DMS153 treated with DMSO at 0.1 percent for 48 hours (cell line): ENCODE measurements around the gene PDE3B.
"Not testable (repeated sequence)": the region's sequence is repeated elsewhere in the genome, so short reads cannot be mapped to it uniquely, and the experiment has no call there.

Source experiments
- DNase-seq: peaks from one replicate; lab custom pipeline; 2025; ENCODE audit not compliant: unreplicated experiment; lab: John Stamatoyannopoulos, UW

The PDE3B gene

GRCh38 chr11:14643697-14644225 lies at the start of gene PDE3B:
TSS of gene PDE3B (plus strand) at chr11:14643804. CDS start at chr11:14644076, 272 bp downstream.
- DNase-seq = peak; percentile 66

- DNase-seq = not testable (repeated sequence)
Measured at GRCh38 chr11:14595261-14595660, 48.3 kb upstream of the PDE3B start.

- no peak for DNase-seq
Measured at GRCh38 chr11:14607713-14608112, 35.9 kb upstream of the PDE3B start.

GRCh38 chr11:14609902-14610301 lies 33.7 kb upstream of the PDE3B start:
- DNase-seq = no peak

- no peak for DNase-seq
Measured at GRCh38 chr11:14611939-14612338, 31.7 kb upstream of the PDE3B start.

GRCh38 chr11:14612694-14613093 lies 30.9 kb upstream of the PDE3B start:
- DNase-seq = no peak

GRCh38 chr11:14614091-14614622 lies 29.4 kb upstream of the PDE3B start:
- no peak for DNase-seq

GRCh38 chr11:14617241-14618027 lies 26.2 kb upstream of the PDE3B start:
- no peak for DNase-seq

- no peak for DNase-seq
Measured at GRCh38 chr11:14618060-14618459, 25.5 kb upstream of the PDE3B start.

- DNase-seq = peak; percentile 54
Measured at GRCh38 chr11:14619603-14620531, 23.7 kb upstream of the PDE3B start.

GRCh38 chr11:14622223-14622954 lies 21.2 kb upstream of the PDE3B start:
- no peak for DNase-seq

- no peak for DNase-seq
Measured at GRCh38 chr11:14623036-14623435, 20.6 kb upstream of the PDE3B start.

GRCh38 chr11:14625586-14626205 lies 17.9 kb upstream of the PDE3B start:
- DNase-seq = no peak

GRCh38 chr11:14626650-14627049 lies 17.0 kb upstream of the PDE3B start:
- DNase-seq = no peak

- DNase-seq = not testable (repeated sequence)
Measured at GRCh38 chr11:14633506-14634224, 9.9 kb upstream of the PDE3B start.

GRCh38 chr11:14634813-14635212 lies 8.8 kb upstream of the PDE3B start:
- DNase-seq = peak; percentile 58

GRCh38 chr11:14635546-14635945 lies 8.1 kb upstream of the PDE3B start:
- DNase-seq = no peak

- no peak for DNase-seq
Measured at GRCh38 chr11:14636119-14636518, 7.5 kb upstream of the PDE3B start.

- no peak for DNase-seq
Measured at GRCh38 chr11:14637868-14638409, 5.7 kb upstream of the PDE3B start.
